Mesenchymal stem cell (in vitro differentiated cells and primary cell): ENCODE results near the gene CTNNA3.

ENCODE experiments used
- DNase-seq: peaks from one replicate; pipeline ENCODE4 v3.0.0-alpha.2; 2013
- H2AFZ ChIP-seq: one replicate; pipeline ENCODE4 v1.6.1; 2013; ENCODE audit warnings: low read depth, mild to moderate bottlenecking, control low read depth, inconsistent platforms, low read length, moderate library complexity
- H2AK5ac ChIP-seq: 2 replicates; pipeline ENCODE4 v1.6.1; 2013; ENCODE audit warnings: low read length, moderate library complexity, mild to moderate bottlenecking, inconsistent platforms; ENCODE audit not compliant: severe bottlenecking
- H2BK120ac ChIP-seq: one replicate; pipeline ENCODE4 v1.6.1; 2013; ENCODE audit warnings: low read depth, mild to moderate bottlenecking, inconsistent platforms, low read length, moderate library complexity
- H2BK12ac ChIP-seq, 2 experiments: one replicate each; pipeline ENCODE4 v1.6.1; 2013; ENCODE audit warnings: inconsistent platforms in 2 of 2, low read length in 2 of 2, mild to moderate bottlenecking in 2 of 2, moderate library complexity in 2 of 2, control low read depth in 1 of 2
- H2BK15ac ChIP-seq: one replicate; pipeline ENCODE4 v1.6.1; 2013; ENCODE audit warnings: mild to moderate bottlenecking, low read depth, inconsistent platforms; ENCODE audit not compliant: poor library complexity, severe bottlenecking
- H2BK5ac ChIP-seq: 2 replicates; pipeline ENCODE4 v1.6.1; 2013; ENCODE audit warnings: low read depth, mild to moderate bottlenecking, low read length, control low read depth, inconsistent platforms; ENCODE audit not compliant: poor library complexity, severe bottlenecking
- H3K14ac ChIP-seq, 2 experiments: one replicate each; pipeline ENCODE4 v1.6.1; 2013; ENCODE audit warnings: inconsistent platforms in 2 of 2, low read length in 2 of 2, control low read depth in 1 of 2, mild to moderate bottlenecking in 1 of 2, moderate library complexity in 1 of 2
- H3K18ac ChIP-seq, 2 experiments: one replicate each; pipeline ENCODE4 v1.6.1; 2013; ENCODE audit warnings: inconsistent platforms in 2 of 2, low read length in 2 of 2, control low read depth in 1 of 2, low read depth in 1 of 2, mild to moderate bottlenecking in 1 of 2
- H3K23ac ChIP-seq, 2 experiments: one replicate each; pipeline ENCODE4 v1.6.1; 2013; ENCODE audit warnings: inconsistent platforms in 2 of 2, low read length in 2 of 2, mild to moderate bottlenecking in 2 of 2, moderate library complexity in 2 of 2, control low read depth in 1 of 2
- H3K27ac ChIP-seq: 2 replicates; pipeline ENCODE4 v1.5.1; 2013; ENCODE audit warnings: mild to moderate bottlenecking, moderate library complexity, low read length, control low read depth, inconsistent platforms; ENCODE audit not compliant: poor library complexity, severe bottlenecking
- H3K27me3 ChIP-seq, 2 experiments: 2 replicates each; pipeline versions ENCODE4 v1.6.1 to v1.7.0; 2013; ENCODE audit warnings: low read length in 2 of 2, mild to moderate bottlenecking in 2 of 2, moderate library complexity in 2 of 2, control low read depth in 1 of 2, inconsistent platforms in 1 of 2; ENCODE audit not compliant: control insufficient read depth in 1 of 2, insufficient read depth in 1 of 2
- H3K36me3 ChIP-seq, 2 experiments: 2 replicates each; pipeline versions ENCODE4 v1.6.1 to v1.7.0; 2013; ENCODE audit warnings: low read length in 2 of 2, control low read depth in 1 of 2, inconsistent platforms in 1 of 2, low read depth in 1 of 2, mild to moderate bottlenecking in 1 of 2; ENCODE audit not compliant: insufficient read depth in 2 of 2, control insufficient read depth in 1 of 2
- H3K4ac ChIP-seq, 2 experiments: one replicate each; pipeline ENCODE4 v1.6.1; 2013; ENCODE audit warnings: inconsistent platforms in 2 of 2, low read length in 2 of 2, mild to moderate bottlenecking in 2 of 2, moderate library complexity in 2 of 2, control low read depth in 1 of 2, low read depth in 1 of 2
- H3K4me1 ChIP-seq: 2 replicates; pipeline ENCODE4 v1.6.1; 2013; ENCODE audit warnings: low read depth, low read length, control low read depth; ENCODE audit not compliant: control insufficient read depth, insufficient read depth
- H3K4me2 ChIP-seq: 2 replicates; pipeline ENCODE4 v1.6.1; 2013; ENCODE audit warnings: low read length, mild to moderate bottlenecking, inconsistent platforms; ENCODE audit not compliant: poor library complexity, severe bottlenecking
- H3K4me3 ChIP-seq, 2 experiments: 2 replicates each; pipeline versions ENCODE4 v1.5.1 to v1.7.0; 2013; ENCODE audit warnings: low read length in 2 of 2, mild to moderate bottlenecking in 2 of 2, control low read depth in 1 of 2, low read depth in 1 of 2; ENCODE audit not compliant: insufficient read depth in 1 of 2
- H3K79me1 ChIP-seq: replicated peaks from 2 replicates; pipeline ENCODE4 v1.6.1; 2013; ENCODE audit warnings: mild to moderate bottlenecking, control low read depth, low read length, inconsistent platforms; ENCODE audit not compliant: poor library complexity, severe bottlenecking
- H3K9ac ChIP-seq: 2 replicates; pipeline ENCODE4 v1.7.0; 2013; ENCODE audit warnings: mild to moderate bottlenecking, low read length, moderate library complexity
- H3K9me3 ChIP-seq: 2 replicates; pipeline ENCODE4 v1.7.0; 2013; ENCODE audit warnings: mild to moderate bottlenecking, low read length; ENCODE audit not compliant: control insufficient read depth
- H4K8ac ChIP-seq: one replicate; pipeline ENCODE4 v1.6.1; 2013; ENCODE audit warnings: inconsistent platforms, mild to moderate bottlenecking, low read length, moderate library complexity
- H4K91ac ChIP-seq: one replicate; pipeline ENCODE4 v1.6.1; 2013; ENCODE audit warnings: mild to moderate bottlenecking, low read length, inconsistent platforms
- WGBS: methylation state at CpG from one replicate; pipeline ENCODE4 v1.1.7; 2013; ENCODE audit warnings: mixed read lengths; 5-methylcytosine and 5-hydroxymethylcytosine counted together

CTNNA3 gene

GRCh38 chr10:66862687-66863258 lies 833.2 kb downstream of the CTNNA3 start:
- no peak overlapping the region for H4K8ac ChIP-seq
- H3K4ac ChIP-seq: no peak overlapping the region
- DNase-seq: no peak
- no peak overlapping the region for H3K18ac ChIP-seq
- no peak overlapping the region for H3K23ac ChIP-seq
- WGBS: 75% methylated on average over 2 of the region's 4 CpGs
- no peaks in the 10 kb centered on the region for H3K36me3 ChIP-seq
- H2AFZ ChIP-seq: no peak overlapping the region
- no peak overlapping the region for H3K9ac ChIP-seq
- H2BK120ac ChIP-seq: no peak overlapping the region
- no peaks in the 10 kb centered on the region for H3K4me1 ChIP-seq
- no peaks in the 10 kb centered on the region for H3K27me3 ChIP-seq
- H2BK5ac ChIP-seq: no peak overlapping the region
- H2AK5ac ChIP-seq: no peak overlapping the region
- peaks cover 2% of the 10 kb centered on the region for H3K9me3 ChIP-seq
- H2BK15ac ChIP-seq: no peak overlapping the region
- H3K79me1 ChIP-seq: no peaks in the 10 kb centered on the region
- H2BK12ac ChIP-seq: no peak overlapping the region
- H3K14ac ChIP-seq: no peak overlapping the region
- H3K27ac ChIP-seq: no peak overlapping the region
- H3K4me3 ChIP-seq: no peak overlapping the region
- H3K4me2 ChIP-seq: no peak overlapping the region
- H4K91ac ChIP-seq: no peak overlapping the region

- WGBS: 0% methylated on average over 1 of the region's 2 CpGs
Observed at GRCh38 chr10:66860376-66860945, 835.5 kb downstream of the CTNNA3 start.

GRCh38 chr10:66852811-66853210 lies 843.2 kb downstream of the CTNNA3 start:
- Histone ChIP-seq H2BK15ac (no peak overlapping the region), H3K27me3 (no peaks in the 10 kb centered on the region), H3K14ac (no peak overlapping the region), H3K18ac (no peak overlapping the region), H3K79me1 (no peaks in the 10 kb centered on the region), H3K4me2 (no peak overlapping the region), H2BK5ac (no peak overlapping the region), H3K36me3 (no peaks in the 10 kb centered on the region), H3K27ac (no peak overlapping the region), H2BK120ac (no peak overlapping the region), H2AFZ (no peak overlapping the region), H3K9ac (no peak overlapping the region), H3K9me3 (no peaks in the 10 kb centered on the region), H3K23ac (no peak overlapping the region), H4K91ac (no peak overlapping the region), H2AK5ac (no peak overlapping the region), H4K8ac (no peak overlapping the region), H3K4ac (no peak overlapping the region), H2BK12ac (no peak overlapping the region), H3K4me1 (no peaks in the 10 kb centered on the region), H3K4me3 (no peak overlapping the region)
- WGBS: 100% methylated on average over 1 of the region's 1 CpG
- DNase-seq: no peak

More at GRCh38 chr10:66860376-66860945, 835.5 kb downstream of the CTNNA3 start:
- H2AFZ ChIP-seq: no peak overlapping the region
- no peak overlapping the region for H2BK5ac ChIP-seq
- no peak overlapping the region for H2BK15ac ChIP-seq
- H4K91ac ChIP-seq: no peak overlapping the region
- H3K27ac ChIP-seq: no peak overlapping the region
- no peak overlapping the region for H3K4me2 ChIP-seq
- no peak overlapping the region for H3K4ac ChIP-seq
- H3K36me3 ChIP-seq: no peaks in the 10 kb centered on the region
- H4K8ac ChIP-seq: no peak overlapping the region
- no peaks in the 10 kb centered on the region for H3K79me1 ChIP-seq
- H3K4me3 ChIP-seq: no peak overlapping the region
- H3K9me3 ChIP-seq: peaks cover 2% of the 10 kb centered on the region
- no peak overlapping the region for H3K18ac ChIP-seq
- H2AK5ac ChIP-seq: no peak overlapping the region
- no peak for DNase-seq
- H3K23ac ChIP-seq: no peak overlapping the region
- no peak overlapping the region for H3K14ac ChIP-seq
- no peak overlapping the region for H2BK12ac ChIP-seq
- no peak overlapping the region for H3K9ac ChIP-seq
- H2BK120ac ChIP-seq: no peak overlapping the region
- H3K4me1 ChIP-seq: no peaks in the 10 kb centered on the region
- no peaks in the 10 kb centered on the region for H3K27me3 ChIP-seq

GRCh38 chr10:66848856-66849255 lies 847.1 kb downstream of the CTNNA3 start:
- Histone ChIP-seq H2AFZ (no peak overlapping the region), H3K4me2 (no peak overlapping the region), H3K14ac (no peak overlapping the region), H2BK12ac (no peak overlapping the region), H2BK120ac (no peak overlapping the region), H3K4ac (no peak overlapping the region), H3K79me1 (no peaks in the 10 kb centered on the region), H3K36me3 (no peaks in the 10 kb centered on the region), H3K27me3 (no peaks in the 10 kb centered on the region), H3K4me3 (no peak overlapping the region), H3K27ac (no peak overlapping the region), H3K18ac (no peak overlapping the region), H2AK5ac (no peak overlapping the region), H4K91ac (no peak overlapping the region), H3K9ac (no peak overlapping the region), H2BK15ac (no peak overlapping the region), H3K9me3 (no peaks in the 10 kb centered on the region), H4K8ac (no peak overlapping the region), H3K23ac (no peak overlapping the region), H2BK5ac (no peak overlapping the region), H3K4me1 (no peaks in the 10 kb centered on the region)
- no peak for DNase-seq
- 91% methylated on average over 3 of the region's 3 CpGs for WGBS
